CD4-positive, alpha-beta memory T cell (primary cell): ENCODE data around the gene FASTK. TPM values are rescaled to one million over a fixed set of nuclear protein-coding genes. Genes with fewer than 3 reads are reported as not detected.

Experiments used
- CTCF ChIA-PET: fragments of 350-600 bp; sonication (Branson Sonifier 250); formaldehyde crosslinking; loops from one replicate; lab custom pipeline; 2021; ENCODE audit warnings: inconsistent platforms; ENCODE audit not compliant: partially characterized antibody; lab: Charles Lee
- POLR2A ChIA-PET: fragments of 350-600 bp; sonication (Branson Sonifier 250); formaldehyde crosslinking; loops from one replicate; lab custom pipeline; 2021; ENCODE audit not compliant: partially characterized antibody; lab: Charles Lee
- DNase-seq, 5 donors: peaks; one replicate each; pipeline versions ENCODE4 v3.0.0 to v3.0.0-alpha.2; 2020 to 2022; ENCODE audit warnings: mixed read lengths in 1 of 5
- H3K27ac ChIP-seq: one replicate; pipeline ENCODE4 v1.7.0; 2013; ENCODE audit warnings: low read depth, low read length
- H3K27me3 ChIP-seq: 2 replicates; pipeline ENCODE4 v1.7.0; 2013; ENCODE audit warnings: mild to moderate bottlenecking, low read length, moderate library complexity; ENCODE audit not compliant: insufficient read depth
- H3K36me3 ChIP-seq: 2 replicates; pipeline ENCODE4 v1.7.0; 2013; ENCODE audit warnings: mild to moderate bottlenecking, low read length, moderate library complexity; ENCODE audit not compliant: insufficient read depth
- H3K4me1 ChIP-seq: 2 replicates; pipeline ENCODE4 v1.7.0; 2013; ENCODE audit warnings: mild to moderate bottlenecking, low read length, moderate library complexity; ENCODE audit not compliant: insufficient read depth
- H3K4me3 ChIP-seq, 2 donors: one replicate each; pipeline ENCODE4 v1.7.0; 2013; ENCODE audit warnings: low read length in 2 of 2, mild to moderate bottlenecking in 1 of 2
- H3K9me3 ChIP-seq, 2 donors: one replicate each; pipeline ENCODE4 v1.7.0; 2013; ENCODE audit warnings: low read length in 2 of 2, control low read depth in 1 of 2; ENCODE audit not compliant: control insufficient read depth in 1 of 2
- H3K27ac Mint-ChIP-seq, 7 donors: one replicate each; pipeline ENCODE4 v1.8.0; 2020 to 2021; ENCODE audit warnings: mixed read lengths in 7 of 7, mild to moderate bottlenecking in 6 of 7, inconsistent platforms in 3 of 7, moderate library complexity in 3 of 7
- H3K27me3 Mint-ChIP-seq, 2 donors: one replicate each; pipeline ENCODE4 v1.8.0; 2020 to 2021; ENCODE audit warnings: mixed read lengths in 2 of 2
- H3K36me3 Mint-ChIP-seq, 2 donors: one replicate each; pipeline ENCODE4 v1.8.0; 2020 to 2021; ENCODE audit warnings: mixed read lengths in 2 of 2, inconsistent platforms in 1 of 2, mild to moderate bottlenecking in 1 of 2
- H3K4me1 Mint-ChIP-seq, 4 donors: one replicate each; pipeline ENCODE4 v1.8.0; 2020 to 2021; ENCODE audit warnings: mixed read lengths in 4 of 4, mild to moderate bottlenecking in 1 of 4
- H3K4me3 Mint-ChIP-seq, 8 donors: one replicate each; pipeline ENCODE4 v1.8.0; 2020 to 2021; ENCODE audit warnings: mixed read lengths in 8 of 8, mild to moderate bottlenecking in 7 of 8, moderate library complexity in 6 of 8, inconsistent platforms in 3 of 8
- H3K9me3 Mint-ChIP-seq, 8 donors: one replicate each; pipeline ENCODE4 v1.8.0; 2020 to 2021; ENCODE audit warnings: mixed read lengths in 8 of 8, mild to moderate bottlenecking in 5 of 8, inconsistent platforms in 3 of 8, moderate library complexity in 1 of 8
- intact Hi-C: fragments of 100-400 bp; cut with micrococcal nuclease; formaldehyde crosslinking; loops from one replicate; pipeline ENCODE4 v1.15.1; 2023
- polyA plus RNA-seq, 2 donors: library from polyadenylated mRNA; unstranded; fragments of 300-500 nt; fragmentation: Illumina TruSeq; gene quantifications; one replicate each; pipeline ENCODE4 v1.2.3, GENCODE V29; 2021
- total RNA-seq, 2 experiments: library from RNA; stranded (reverse); gene quantifications; one replicate each; pipeline ENCODE4 v1.2.3, GENCODE V29; 2021

The FASTK gene
- total and polyA plus RNA-seq, 4 experiments from 2014 or later = 51.2 to 126 (median 92.5) TPM

- ChIA-PET CTCF (interaction anchor here (1.0 to 1.1 kb wide), 2 partner anchors 46 to 196 kb away, joined by 3 read pairs; partner anchors contain the start of gene ABCB8), POLR2A (no interaction called here)
- Histone ChIP-seq H3K27ac (no peak overlapping the region), H3K9me3 (no peaks in the 10 kb centered on the region), H3K36me3 (peaks cover 15% of the 10 kb centered on the region), H3K27me3 (no peaks in the 10 kb centered on the region), H3K4me3 (no peak overlapping the region), H3K4me1 (peaks cover 6% of the 10 kb centered on the region)
- intact Hi-C loops = no loop called here
- Mint-ChIP-seq H3K27ac (peak overlapping the region in 1 of 7 donors; percentile 30), H3K27me3 (no peaks in the 10 kb centered on the region), H3K36me3 (peaks cover 5 to 34% of the 10 kb centered on the region in 2 donors), H3K4me3 (no peak overlapping the region), H3K4me1 (peaks cover 1 to 10% (median 6%) of the 10 kb centered on the region in 4 donors), H3K9me3 (no peaks in the 10 kb centered on the region)
- DNase-seq = peak in 1 of 5 donors; percentile 2
These were observed 6.6 kb downstream of the FASTK start for GRCh38 chr7:151073990-151074389.

GRCh38 chr7:151071032-151071866, 9.4 kb downstream of the FASTK start:
- Mint-ChIP-seq H3K4me1 (no peaks in the 10 kb centered on the region), H3K9me3 (no peaks in the 10 kb centered on the region), H3K27me3 (no peaks in the 10 kb centered on the region), H3K36me3 (peaks cover 11 to 45% of the 10 kb centered on the region in 2 donors), H3K4me3 (no peak overlapping the region), H3K27ac (no peak overlapping the region)
- Histone ChIP-seq H3K4me1 (no peaks in the 10 kb centered on the region), H3K9me3 (no peaks in the 10 kb centered on the region), H3K36me3 (peaks cover 31% of the 10 kb centered on the region), H3K4me3 (no peak overlapping the region), H3K27ac (no peak overlapping the region), H3K27me3 (no peaks in the 10 kb centered on the region)
- CTCF ChIA-PET = no interaction called here
- intact Hi-C loops = no loop called here
- POLR2A ChIA-PET = interaction anchor here (1.0 kb wide), 1 partner anchor 43 kb away, joined by 3 read pairs; the partner anchor contains the start of gene ABCB8
- peak in 1 of 5 donors; percentile 33 for DNase-seq

- intact Hi-C loops = no loop called here
- H3K27ac Mint-ChIP-seq = peak overlapping the region in 2 of 7 donors; percentile 31 to 65
- Histone ChIP-seq H3K36me3 (peaks cover 34% of the 10 kb centered on the region), H3K27ac (no peak overlapping the region), H3K4me3 (no peak overlapping the region), H3K27me3 (no peaks in the 10 kb centered on the region), H3K4me1 (no peaks in the 10 kb centered on the region), H3K9me3 (no peaks in the 10 kb centered on the region)
- peak in 1 of 5 donors; percentile 5 for DNase-seq
- ChIA-PET CTCF (no interaction called here), POLR2A (interaction anchor here (1.0 kb wide), 1 partner anchor 42 kb away, joined by 3 read pairs; the partner anchor contains the start of gene ABCB8)
- no peak overlapping the region for H3K4me3 Mint-ChIP-seq
- no peaks in the 10 kb centered on the region for H3K27me3 Mint-ChIP-seq
- H3K36me3 Mint-ChIP-seq = peaks cover 11 to 40% of the 10 kb centered on the region in 2 donors
- H3K9me3 Mint-ChIP-seq = no peaks in the 10 kb centered on the region
- no peaks in the 10 kb centered on the region for H3K4me1 Mint-ChIP-seq
These were observed 10.0 kb downstream of the FASTK start for GRCh38 chr7:151070574-151070960.

GRCh38 chr7:151069841-151070573, 10.6 kb downstream of the FASTK start:
- H3K36me3 Mint-ChIP-seq = peaks cover 11 to 42% of the 10 kb centered on the region in 2 donors
- no peaks in the 10 kb centered on the region for H3K27me3 Mint-ChIP-seq
- DNase-seq = peak in 1 of 5 donors; percentile 24
- Histone ChIP-seq H3K27ac (no peak overlapping the region), H3K27me3 (no peaks in the 10 kb centered on the region), H3K4me3 (no peak overlapping the region), H3K36me3 (peaks cover 34% of the 10 kb centered on the region), H3K9me3 (no peaks in the 10 kb centered on the region), H3K4me1 (no peaks in the 10 kb centered on the region)
- intact Hi-C loops = no loop called here
- H3K27ac Mint-ChIP-seq = no peak overlapping the region
- no peaks in the 10 kb centered on the region for H3K4me1 Mint-ChIP-seq
- H3K9me3 Mint-ChIP-seq = no peaks in the 10 kb centered on the region
- POLR2A ChIA-PET = interaction anchor here (1.0 kb wide), 1 partner anchor 42 kb away, joined by 3 read pairs; the partner anchor contains the start of gene ABCB8
- CTCF ChIA-PET = no interaction called here
- H3K4me3 Mint-ChIP-seq = no peak overlapping the region

GRCh38 chr7:151068069-151068773, 12.4 kb downstream of the FASTK start:
- Histone ChIP-seq H3K27me3 (no peaks in the 10 kb centered on the region), H3K27ac (no peak overlapping the region), H3K36me3 (peaks cover 39% of the 10 kb centered on the region), H3K9me3 (no peaks in the 10 kb centered on the region), H3K4me3 (no peak overlapping the region), H3K4me1 (no peaks in the 10 kb centered on the region)
- CTCF ChIA-PET = interaction anchor here (0.6 to 1.2 kb wide), 6 partner anchors 17 to 299 kb away, joined by 3 to 5 read pairs (median 3); no protein-coding TSS in a partner anchor
- Mint-ChIP-seq H3K4me1 (no peaks in the 10 kb centered on the region), H3K4me3 (no peak overlapping the region), H3K9me3 (no peaks in the 10 kb centered on the region), H3K36me3 (peaks cover 11 to 50% of the 10 kb centered on the region in 2 donors), H3K27ac (peak overlapping the region in 1 of 7 donors; percentile 53), H3K27me3 (no peaks in the 10 kb centered on the region)
- POLR2A ChIA-PET = interaction anchor here (0.6 to 1.4 kb wide), 3 partner anchors 12 to 80 kb away, joined by 3 to 4 read pairs (median 4); partner anchors contain the start of genes FASTK and TMUB1
- intact Hi-C loops = no loop called here
- no peak for DNase-seq

GRCh38 chr7:151066273-151066974, 14.2 kb downstream of the FASTK start:
- Mint-ChIP-seq H3K9me3 (no peaks in the 10 kb centered on the region), H3K4me3 (no peak overlapping the region), H3K36me3 (peaks cover 11 to 46% of the 10 kb centered on the region in 2 donors), H3K4me1 (peaks cover 2 to 5% (median 4%) of the 10 kb centered on the region in 4 donors), H3K27me3 (no peaks in the 10 kb centered on the region), H3K27ac (no peak overlapping the region)
- POLR2A ChIA-PET = interaction anchor here (0.6 kb wide), 1 partner anchor 14 kb away, joined by 4 read pairs; the partner anchor contains the start of gene FASTK
- H3K36me3 ChIP-seq = peaks cover 31% of the 10 kb centered on the region
- H3K9me3 ChIP-seq = no peaks in the 10 kb centered on the region
- intact Hi-C loops = no loop called here
- CTCF ChIA-PET = no interaction called here
- no peak overlapping the region for H3K4me3 ChIP-seq
- H3K4me1 ChIP-seq = peaks cover 3% of the 10 kb centered on the region
- DNase-seq = no peak
- no peaks in the 10 kb centered on the region for H3K27me3 ChIP-seq
- no peak overlapping the region for H3K27ac ChIP-seq
